GM10248 (cell line): ENCODE results near the gene SMARCC1.
A peak's percentile ranks its signal among the peaks of the same experiment; 100 is the strongest.

Experiments used
- CTCF ChIA-PET: fragments of 300-600 bp; sonication (Branson Sonifier 250); formaldehyde crosslinking; extraction: SDS; loops from one replicate; lab custom pipeline; 2021; ENCODE audit warnings: antibody characterized with exemption; lab: Yijun Ruan, JAX
- POLR2A ChIA-PET: fragments of 350-650 bp; sonication (Branson Sonifier 250); formaldehyde crosslinking; extraction: SDS; loops from one replicate; lab custom pipeline; 2020; ENCODE audit warnings: antibody characterized with exemption; lab: Yijun Ruan, JAX
- DNase-seq: peaks from one replicate; pipeline ENCODE4 v3.0.0; 2012; ENCODE audit errors: extremely low spot score
- TF ChIP-seq, protein P1 (sequence below): IDR thresholded peaks from 2 replicates; pipeline ENCODE4 v1.5.1; 2012; ENCODE audit warnings: mild to moderate bottlenecking, low read depth; ENCODE audit errors: extremely low read depth, missing control alignments, control extremely low read depth

The SMARCC1 gene

DNA sequence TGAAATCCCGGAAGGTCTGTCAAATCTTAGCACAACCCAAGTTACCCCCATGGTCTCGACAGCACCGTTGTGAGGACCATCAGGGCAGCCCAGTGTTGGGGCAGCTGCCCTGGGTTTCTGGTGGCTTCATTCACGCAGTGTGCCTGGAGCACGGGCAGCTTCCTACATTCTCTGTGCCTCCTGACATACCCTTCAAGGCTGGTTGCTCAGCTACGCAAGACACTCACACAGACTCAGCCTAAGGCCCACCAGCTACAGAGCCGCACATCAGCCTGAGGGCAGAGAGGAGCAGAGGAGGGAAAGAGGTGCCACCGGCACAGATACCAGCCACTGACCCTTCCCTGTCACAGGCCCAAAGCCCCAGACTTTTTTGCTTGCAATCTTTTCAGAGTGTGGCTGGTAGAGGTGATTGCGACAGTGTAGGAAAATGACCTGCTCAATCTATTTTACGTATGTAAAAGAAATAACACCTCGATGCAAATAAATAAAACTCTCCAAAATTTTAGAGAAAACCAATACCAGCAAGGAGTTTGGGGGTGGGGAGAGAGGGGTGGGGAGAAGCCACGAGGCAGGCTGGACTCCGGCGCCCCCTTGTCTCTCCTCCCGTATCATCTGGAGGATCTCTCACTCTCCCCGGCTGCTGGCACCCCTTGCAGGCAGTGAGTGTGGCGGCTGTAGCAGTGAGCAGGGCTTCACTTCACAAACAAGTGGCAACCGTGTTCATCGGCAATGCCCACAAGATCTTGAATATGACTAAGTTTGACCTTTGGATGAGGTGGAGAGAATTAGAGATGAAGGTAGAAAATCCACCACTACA lies 215.8 kb downstream of the SMARCC1 start:
- CTCF ChIA-PET: interaction anchor here (1.1 kb wide), 1 partner anchor 41 kb away, joined by 3 read pairs; no protein-coding TSS in a partner anchor
- POLR2A ChIA-PET: no interaction called here
- TF ChIP-seq, protein P1, sequence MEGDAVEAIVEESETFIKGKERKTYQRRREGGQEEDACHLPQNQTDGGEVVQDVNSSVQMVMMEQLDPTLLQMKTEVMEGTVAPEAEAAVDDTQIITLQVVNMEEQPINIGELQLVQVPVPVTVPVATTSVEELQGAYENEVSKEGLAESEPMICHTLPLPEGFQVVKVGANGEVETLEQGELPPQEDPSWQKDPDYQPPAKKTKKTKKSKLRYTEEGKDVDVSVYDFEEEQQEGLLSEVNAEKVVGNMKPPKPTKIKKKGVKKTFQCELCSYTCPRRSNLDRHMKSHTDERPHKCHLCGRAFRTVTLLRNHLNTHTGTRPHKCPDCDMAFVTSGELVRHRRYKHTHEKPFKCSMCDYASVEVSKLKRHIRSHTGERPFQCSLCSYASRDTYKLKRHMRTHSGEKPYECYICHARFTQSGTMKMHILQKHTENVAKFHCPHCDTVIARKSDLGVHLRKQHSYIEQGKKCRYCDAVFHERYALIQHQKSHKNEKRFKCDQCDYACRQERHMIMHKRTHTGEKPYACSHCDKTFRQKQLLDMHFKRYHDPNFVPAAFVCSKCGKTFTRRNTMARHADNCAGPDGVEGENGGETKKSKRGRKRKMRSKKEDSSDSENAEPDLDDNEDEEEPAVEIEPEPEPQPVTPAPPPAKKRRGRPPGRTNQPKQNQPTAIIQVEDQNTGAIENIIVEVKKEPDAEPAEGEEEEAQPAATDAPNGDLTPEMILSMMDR: no peak
- DNase-seq: no peak

- DNase-seq: no peak
- ChIA-PET CTCF (interaction anchor here (0.8 to 3.1 kb wide), 4 partner anchors 13 to 41 kb away, joined by 3 to 7 read pairs (median 3); no protein-coding TSS in a partner anchor), POLR2A (no interaction called here)
- TF ChIP-seq, protein P1: no peak
These were observed 225.3 kb downstream of the SMARCC1 start for GRCh38 chr3:47556351-47556750.

DNA sequence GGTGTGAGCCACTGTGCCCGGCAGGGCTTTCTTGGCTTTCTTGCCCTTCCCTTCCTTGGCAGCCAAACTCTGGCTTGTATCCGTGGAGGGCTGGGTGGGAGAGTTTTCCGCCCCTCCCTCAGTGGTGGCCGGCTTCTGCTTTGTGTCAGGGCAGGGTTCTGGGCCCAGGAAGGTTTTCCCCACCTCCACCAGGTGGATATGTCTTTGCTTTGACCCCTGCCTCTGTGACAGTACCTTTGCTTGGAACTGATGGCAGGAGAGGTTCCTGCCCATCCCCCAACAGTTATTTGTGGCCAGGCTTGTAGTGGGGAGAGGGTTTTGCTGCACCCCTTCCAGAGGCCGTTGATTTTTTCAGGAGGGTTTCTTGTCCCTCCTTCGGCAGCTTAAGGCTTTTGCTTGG lies 227.4 kb downstream of the SMARCC1 start:
- POLR2A ChIA-PET: no interaction called here
- TF ChIP-seq, protein P1: no peak
- CTCF ChIA-PET: interaction anchor here (3.1 kb wide), 1 partner anchor 15 kb away, joined by 7 read pairs; no protein-coding TSS in a partner anchor
- DNase-seq: no peak

GRCh38 chr3:47553407-47553806 lies 228.3 kb downstream of the SMARCC1 start:
- ChIA-PET CTCF (interaction anchor here (1.6 kb wide), 1 partner anchor 31 kb away, joined by 4 read pairs; no protein-coding TSS in a partner anchor), POLR2A (no interaction called here)
- no peak for DNase-seq
- TF ChIP-seq, protein P1: no peak

- DNase-seq: peak; percentile 5
- POLR2A ChIA-PET: no interaction called here
- TF ChIP-seq, protein P1: no peak
- CTCF ChIA-PET: interaction anchor here (1.6 kb wide), 1 partner anchor 9 kb away, joined by 4 read pairs; no protein-coding TSS in a partner anchor
These were observed 239.1 kb downstream of the SMARCC1 start for GRCh38 chr3:47542471-47543173.

DNA sequence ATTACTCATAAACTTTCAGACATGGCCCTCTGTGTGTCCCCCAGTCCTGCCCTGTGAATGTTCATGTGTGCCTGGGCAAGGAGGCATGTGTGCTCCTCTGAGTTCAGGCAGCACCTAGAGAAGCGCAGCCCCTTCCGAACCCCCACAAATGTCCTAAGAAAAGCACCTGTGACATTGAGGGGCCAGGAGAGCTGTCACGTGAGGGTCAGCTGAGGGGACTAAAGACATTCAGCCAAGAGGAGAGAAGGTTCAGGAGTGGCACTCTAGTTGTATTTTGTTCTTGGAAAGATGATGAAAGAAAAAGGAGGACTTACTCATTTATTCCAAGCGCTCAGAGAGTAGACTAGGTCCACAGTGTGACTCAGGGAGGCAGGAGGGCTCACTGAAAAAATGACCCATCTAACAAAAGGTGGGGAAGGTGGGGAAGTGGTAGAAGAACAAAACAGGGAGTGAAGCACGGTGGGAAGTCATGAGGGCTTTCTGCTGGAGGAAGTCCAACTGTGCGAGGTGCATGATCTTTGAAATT lies 240.0 kb downstream of the SMARCC1 start:
- DNase-seq: peak; percentile 5
- TF ChIP-seq, protein P1: no peak
- CTCF ChIA-PET: interaction anchor here (0.7 to 3.9 kb wide), 3 partner anchors 8 to 19 kb away, joined by 3 to 17 read pairs (median 4); no protein-coding TSS in a partner anchor
- POLR2A ChIA-PET: no interaction called here
